Transverse colon (tissue), 4 donors: ENCODE data around the gene CD40LG.

Experiments used
- EP300 ChIP-seq: sonication (generic); formaldehyde crosslinking; IDR thresholded peaks from one replicate; pipeline ENCODE4 v1.6.1; 2017; ENCODE audit warnings: antibody characterized with exemption, low read depth
- POLR2A ChIP-seq: fragments of 450-650 bp; IDR thresholded peaks from one replicate; pipeline ENCODE4 v1.6.1; 2016; ENCODE audit warnings: antibody characterized with exemption, mild to moderate bottlenecking, moderate library complexity
- POLR2AphosphoS5 ChIP-seq, 3 donors: sonication (generic); formaldehyde crosslinking; IDR thresholded peaks; one replicate each; pipeline ENCODE4 v1.6.1; 2016; ENCODE audit warnings: antibody characterized with exemption in 3 of 3
- TF ChIP-seq, protein P1 (sequence below), 5 experiments: fragments of 200-600 bp in 3 of 5; fragments of 450-650 bp in 2 of 5; sonication (generic) in 3 of 5; IDR thresholded peaks; 1 replicate in 2 of 5; 2 replicates in 3 of 5; pipeline ENCODE4 v1.5.1; 2016 to 2017; ENCODE audit warnings: antibody characterized with exemption in 5 of 5, inconsistent platforms in 3 of 5, mild to moderate bottlenecking in 2 of 5, moderate library complexity in 1 of 5

DNA sequence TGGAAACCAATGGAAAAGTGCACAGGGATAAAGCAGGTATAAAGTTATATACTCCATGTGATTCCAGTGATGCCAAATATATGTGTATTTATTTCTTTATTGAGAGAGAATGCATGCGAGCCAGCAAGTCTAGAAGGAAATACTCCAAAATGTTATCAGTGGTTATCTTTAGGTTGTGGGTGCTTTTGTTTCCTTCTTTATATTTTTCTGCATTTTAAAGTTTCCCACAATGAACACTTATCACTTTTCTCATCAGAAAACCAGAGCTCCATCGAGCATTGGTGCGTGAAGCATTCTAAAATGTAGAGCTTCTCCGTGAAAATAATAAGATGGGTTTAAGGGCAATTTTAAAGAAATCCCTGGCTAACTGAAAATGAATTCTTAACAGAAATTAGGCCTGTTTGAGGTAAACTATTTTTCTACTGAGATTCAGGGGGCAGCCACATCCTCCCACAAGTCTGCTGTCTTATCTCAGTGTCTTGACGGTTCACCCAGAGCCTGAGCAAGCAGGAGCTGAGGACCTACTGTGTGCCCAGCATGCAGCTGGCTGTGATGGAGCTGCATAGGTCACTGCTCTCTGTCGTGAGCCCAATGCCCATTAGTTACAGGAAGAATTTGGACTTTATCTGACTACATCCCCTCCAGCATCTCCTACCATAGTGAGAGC lies 18.7 kb upstream of the CD40LG start:
- TF ChIP-seq, protein P1, sequence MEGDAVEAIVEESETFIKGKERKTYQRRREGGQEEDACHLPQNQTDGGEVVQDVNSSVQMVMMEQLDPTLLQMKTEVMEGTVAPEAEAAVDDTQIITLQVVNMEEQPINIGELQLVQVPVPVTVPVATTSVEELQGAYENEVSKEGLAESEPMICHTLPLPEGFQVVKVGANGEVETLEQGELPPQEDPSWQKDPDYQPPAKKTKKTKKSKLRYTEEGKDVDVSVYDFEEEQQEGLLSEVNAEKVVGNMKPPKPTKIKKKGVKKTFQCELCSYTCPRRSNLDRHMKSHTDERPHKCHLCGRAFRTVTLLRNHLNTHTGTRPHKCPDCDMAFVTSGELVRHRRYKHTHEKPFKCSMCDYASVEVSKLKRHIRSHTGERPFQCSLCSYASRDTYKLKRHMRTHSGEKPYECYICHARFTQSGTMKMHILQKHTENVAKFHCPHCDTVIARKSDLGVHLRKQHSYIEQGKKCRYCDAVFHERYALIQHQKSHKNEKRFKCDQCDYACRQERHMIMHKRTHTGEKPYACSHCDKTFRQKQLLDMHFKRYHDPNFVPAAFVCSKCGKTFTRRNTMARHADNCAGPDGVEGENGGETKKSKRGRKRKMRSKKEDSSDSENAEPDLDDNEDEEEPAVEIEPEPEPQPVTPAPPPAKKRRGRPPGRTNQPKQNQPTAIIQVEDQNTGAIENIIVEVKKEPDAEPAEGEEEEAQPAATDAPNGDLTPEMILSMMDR (IDR thresholded peaks at IDR 0.05) = no peak
- TF ChIP-seq POLR2A = no peak
- TF ChIP-seq EP300 = no peak
- no peak for TF ChIP-seq POLR2AphosphoS5 (IDR thresholded peaks at IDR 0.05)
